Kidney epithelial cell (primary cell): ENCODE data around the gene CHRD. TPM values are rescaled to one million over a fixed set of nuclear protein-coding genes. Genes with fewer than 3 reads are reported as not detected.

Experiments
- DNase-seq: peaks from one replicate; pipeline ENCODE4 v3.0.0-alpha.2; 2010; ENCODE audit warnings: low read depth
- H3K27me3 ChIP-seq: 2 replicates; pipeline ENCODE4 v1.6.0; 2011; ENCODE audit warnings: low read length; ENCODE audit not compliant: control insufficient read depth, insufficient read depth
- H3K36me3 ChIP-seq: 2 replicates; pipeline ENCODE4 v1.5.1; 2011; ENCODE audit warnings: low read length; ENCODE audit not compliant: control insufficient read depth, insufficient read depth
- H3K4me3 ChIP-seq: 2 replicates; pipeline ENCODE4 v1.5.1; 2011; ENCODE audit warnings: low read depth, mild to moderate bottlenecking, control low read depth, low read length
- CTCF ChIP-seq: IDR thresholded peaks from 2 replicates; pipeline ENCODE4 v1.5.1; 2011; ENCODE audit warnings: mild to moderate bottlenecking, moderate library complexity, low read length, control low read depth, inconsistent platforms; ENCODE audit not compliant: insufficient read depth, poor library complexity, severe bottlenecking
- total RNA-seq: library from RNA; depleted of rRNA; stranded (reverse); fragments of >200 nt; gene quantifications from 2 replicates; pipeline ENCODE4 v1.2.3, GENCODE V29; 2015

CHRD gene
- total RNA-seq, 1 donor from 2014 or later, result 1.0 TPM

GRCh38 chr3:184381261-184382224, 1.7 kb downstream of the CHRD start:
- Histone ChIP-seq H3K36me3 (no peaks in the 10 kb centered on the region), H3K4me3 (no peak overlapping the region), H3K27me3 (peaks cover 76% of the 10 kb centered on the region)
- no peak for TF ChIP-seq CTCF
- no peak for DNase-seq

GRCh38 chr3:184382326-184383032, 2.6 kb downstream of the CHRD start:
- H3K36me3 ChIP-seq, result no peaks in the 10 kb centered on the region
- no peak for TF ChIP-seq CTCF
- no peak overlapping the region for H3K4me3 ChIP-seq
- no peak for DNase-seq
- H3K27me3 ChIP-seq, result peaks cover 76% of the 10 kb centered on the region

GRCh38 chr3:184383033-184383740, 3.3 kb downstream of the CHRD start:
- Histone ChIP-seq H3K4me3 (no peak overlapping the region), H3K27me3 (peaks cover 74% of the 10 kb centered on the region), H3K36me3 (no peaks in the 10 kb centered on the region)
- TF ChIP-seq CTCF, result no peak
- no peak for DNase-seq

- no peak overlapping the region for H3K4me3 ChIP-seq
- H3K36me3 ChIP-seq, result no peaks in the 10 kb centered on the region
- no peak for DNase-seq
- H3K27me3 ChIP-seq, result peaks cover 71% of the 10 kb centered on the region
- no peak for TF ChIP-seq CTCF
Observed at GRCh38 chr3:184384342-184384741, 4.5 kb downstream of the CHRD start.

- no peak overlapping the region for H3K4me3 ChIP-seq
- TF ChIP-seq CTCF, result no peak
- no peak for DNase-seq
- H3K27me3 ChIP-seq, result peaks cover 74% of the 10 kb centered on the region
- no peaks in the 10 kb centered on the region for H3K36me3 ChIP-seq
Observed at GRCh38 chr3:184384856-184385422, 5.1 kb downstream of the CHRD start.
